GM19467 (cell line): ENCODE results near the gene CHCHD2.
"Not testable (repeated sequence)": the region's sequence is repeated elsewhere in the genome, so short reads cannot be mapped to it uniquely, and the experiment has no call there.

Experiments
- ATAC-seq: cut with Tn5 transposase; IDR thresholded peaks from one replicate; pipeline ENCODE4 v1.9.1; 2021; ENCODE audit warnings: mild to moderate bottlenecking, moderate library complexity; ENCODE audit not compliant: unreplicated experiment

The CHCHD2 gene

DNA sequence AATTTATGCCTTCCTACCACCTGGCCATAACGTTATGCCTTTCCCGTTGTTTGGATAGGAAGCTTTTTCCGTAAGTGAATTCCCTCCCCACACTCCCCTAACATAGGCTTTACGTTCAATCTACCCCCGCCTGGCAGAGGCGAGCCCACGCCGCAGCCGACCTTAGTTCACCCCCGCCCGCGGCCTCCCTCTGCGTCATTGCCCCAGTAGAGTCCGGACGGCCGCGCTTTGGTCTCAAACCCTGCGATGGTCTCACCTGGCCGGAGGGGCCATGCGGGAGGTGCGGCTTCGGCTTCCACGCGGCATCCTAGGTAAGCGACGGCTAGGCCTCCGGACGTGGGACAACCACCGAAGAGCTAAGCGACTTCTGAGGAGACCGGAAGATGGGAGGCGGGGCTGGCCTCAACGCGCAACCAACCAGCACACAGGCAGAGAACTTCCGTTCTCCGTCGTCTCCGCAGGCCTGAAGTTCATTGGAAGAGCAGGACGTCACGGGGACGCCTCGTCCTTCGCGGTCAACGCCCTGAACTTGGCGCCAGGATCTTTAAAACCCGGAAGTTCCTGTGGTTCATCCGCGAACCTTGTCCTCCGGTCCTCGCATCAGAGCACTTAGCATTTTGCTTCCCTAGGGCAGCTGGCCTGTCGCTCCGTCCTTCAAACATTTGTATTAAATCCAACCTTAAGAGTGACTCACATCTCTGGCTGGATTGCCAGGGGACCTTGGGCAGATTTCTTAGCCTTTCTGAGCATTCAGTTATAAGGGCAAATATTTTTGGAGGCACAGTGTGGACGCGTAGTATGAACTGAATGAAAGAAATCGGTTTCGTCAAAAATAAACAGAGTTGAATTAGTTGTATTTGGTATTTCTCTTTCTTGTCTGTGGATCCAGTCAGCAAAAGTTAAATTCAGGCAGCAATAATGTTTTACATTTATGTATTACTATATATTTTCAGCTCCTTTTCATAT, at the start of gene CHCHD2:
Gene CHCHD2 (minus strand): TSS at position 369 of the 966 bp plus-strand sequence. CDS start 63 bp downstream, at position 306.
- ATAC-seq: peak; percentile 100

- not testable (repeated sequence) for ATAC-seq
Measured at GRCh38 chr7:56131062-56131461, 24.8 kb upstream of the CHCHD2 start.

- no peak for ATAC-seq
Measured at GRCh38 chr7:56127241-56127975, 21.1 kb upstream of the CHCHD2 start.

DNA sequence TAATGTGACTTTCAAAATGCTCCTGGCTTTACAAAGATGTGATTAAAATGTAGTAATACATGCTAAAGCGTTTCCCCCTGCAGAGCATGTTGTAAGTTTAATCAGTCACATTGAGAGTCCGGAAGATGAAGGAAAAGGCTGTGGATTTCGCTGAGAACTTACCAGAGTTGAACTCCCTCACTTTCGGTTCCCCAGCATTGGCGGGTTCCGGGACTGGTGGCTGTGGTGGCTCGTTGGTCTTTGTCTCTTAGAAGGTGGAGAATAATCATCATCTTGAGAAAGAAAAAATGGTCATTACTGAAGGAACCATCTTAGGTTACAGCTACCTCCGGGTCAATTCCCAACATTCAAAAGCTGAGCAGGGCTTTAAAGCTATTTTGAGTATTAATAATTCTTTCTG, 19.6 kb upstream of the CHCHD2 start:
- no peak for ATAC-seq

DNA sequence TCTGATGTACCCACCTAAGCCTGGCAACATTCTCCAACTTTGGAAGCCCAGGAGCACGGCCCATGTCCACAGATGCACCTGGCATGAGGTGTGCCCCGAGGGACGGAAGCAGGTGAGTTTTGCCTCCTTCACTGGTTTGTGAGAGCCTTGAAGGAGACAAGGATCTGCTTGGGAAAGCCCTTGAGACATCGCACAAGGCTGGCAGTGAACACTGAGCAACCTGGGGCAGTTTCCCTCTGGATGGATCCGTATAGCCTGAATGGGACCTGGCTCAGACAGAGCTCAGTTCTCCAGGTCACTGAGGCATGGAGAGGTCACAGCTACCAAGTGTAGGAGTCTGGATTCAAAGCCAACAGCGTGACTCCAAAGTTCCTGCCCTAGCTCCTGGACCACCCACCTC, 18.7 kb upstream of the CHCHD2 start:
- ATAC-seq: no peak

DNA sequence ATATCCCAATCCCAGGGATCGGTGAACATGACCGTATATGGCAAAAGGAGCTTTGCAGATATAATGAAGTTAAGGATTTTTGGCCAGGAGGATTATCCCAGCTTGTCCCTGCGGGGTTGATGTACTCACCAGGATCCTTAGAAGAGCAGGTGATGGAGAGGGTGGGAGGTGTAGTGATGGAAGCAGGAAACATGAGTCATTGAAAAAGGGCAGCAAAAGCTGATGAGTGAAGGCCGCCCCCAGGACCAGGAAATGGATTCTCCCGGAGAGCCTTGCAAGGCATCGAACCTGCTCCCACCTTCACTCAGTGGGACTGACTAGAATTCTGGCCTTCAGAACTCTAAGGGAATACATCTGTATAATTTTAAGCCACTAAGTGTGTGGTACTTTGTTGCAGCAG, 15.2 kb upstream of the CHCHD2 start:
- no peak for ATAC-seq

DNA sequence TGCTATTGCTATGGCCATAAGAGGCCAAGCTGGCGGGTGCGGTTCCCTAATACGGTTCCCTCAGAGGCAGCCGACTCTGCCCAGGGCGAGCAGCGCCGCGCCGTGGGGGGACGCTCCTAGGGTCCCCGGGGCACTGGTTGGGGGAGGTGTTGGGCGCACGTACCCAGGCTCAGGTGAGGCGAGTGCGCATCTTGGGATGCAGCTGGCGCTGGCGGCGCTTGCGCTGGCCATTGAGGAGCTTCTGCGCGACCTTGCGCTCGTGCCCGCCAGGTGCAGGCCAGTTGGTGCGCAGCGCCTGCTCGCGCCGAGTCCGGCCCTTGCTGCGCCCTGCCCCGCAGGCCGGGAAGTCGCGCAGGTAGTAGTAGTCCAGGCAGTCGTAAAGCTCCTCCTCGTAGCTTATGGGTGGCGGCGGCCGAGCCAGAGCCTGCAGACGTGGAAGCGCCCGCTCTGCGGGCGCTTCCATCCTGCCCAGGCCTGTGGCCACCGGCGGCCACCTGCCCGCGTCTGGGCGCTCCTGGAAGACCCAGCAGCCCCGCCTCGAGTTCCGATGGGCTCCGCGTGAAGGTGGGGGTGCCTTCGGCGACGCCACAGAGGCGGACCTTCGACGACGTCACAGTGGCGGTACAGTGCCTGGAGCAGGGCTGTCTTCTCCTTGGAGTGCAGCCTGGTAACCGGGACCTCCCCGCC, 9.7 kb upstream of the CHCHD2 start, which contains the start of gene NUPR2:
Gene NUPR2 (minus strand): TSS at position 566 of the 687 bp plus-strand sequence. CDS start 103 bp downstream, at position 463.
- no peak for ATAC-seq

DNA sequence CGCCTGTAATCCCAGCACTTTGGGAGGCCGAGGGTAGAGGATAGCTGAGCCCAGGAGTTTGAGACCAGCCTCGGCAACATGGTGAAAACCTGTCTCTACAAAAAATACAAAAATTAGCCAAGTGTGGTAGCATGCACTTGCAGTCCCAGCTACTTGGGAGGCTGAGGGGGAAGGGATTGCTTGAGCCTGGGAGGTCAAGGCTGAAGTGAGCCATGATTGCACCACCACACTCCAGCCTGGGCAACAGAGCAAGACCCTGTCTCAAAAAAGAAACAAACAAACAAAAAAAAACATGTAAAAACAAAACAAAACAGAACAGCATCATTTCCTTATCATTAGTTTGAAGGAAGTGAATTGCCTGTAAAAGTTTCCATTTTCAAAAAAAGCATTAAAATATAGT, 6.0 kb upstream of the CHCHD2 start:
- not testable (repeated sequence) for ATAC-seq

DNA sequence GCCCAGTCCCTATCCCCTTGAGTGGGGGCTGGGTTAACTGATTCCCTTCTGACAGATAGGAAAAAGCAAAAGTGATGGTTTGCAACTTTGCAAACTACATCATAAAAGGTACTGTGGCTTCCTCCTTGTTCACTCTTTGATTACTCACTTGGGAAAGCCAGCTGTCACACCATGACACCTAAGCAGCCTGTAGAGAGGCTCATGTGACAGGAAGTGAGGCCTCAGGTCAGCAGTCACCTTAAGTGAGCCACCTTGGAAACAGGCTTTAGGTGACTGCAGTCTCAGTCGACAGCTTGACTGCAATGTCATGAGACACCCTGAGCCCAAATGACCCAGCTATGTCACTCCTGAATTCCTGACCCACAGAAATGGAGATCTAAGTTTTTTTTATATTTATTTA, 4.3 kb upstream of the CHCHD2 start:
- no peak for ATAC-seq

DNA sequence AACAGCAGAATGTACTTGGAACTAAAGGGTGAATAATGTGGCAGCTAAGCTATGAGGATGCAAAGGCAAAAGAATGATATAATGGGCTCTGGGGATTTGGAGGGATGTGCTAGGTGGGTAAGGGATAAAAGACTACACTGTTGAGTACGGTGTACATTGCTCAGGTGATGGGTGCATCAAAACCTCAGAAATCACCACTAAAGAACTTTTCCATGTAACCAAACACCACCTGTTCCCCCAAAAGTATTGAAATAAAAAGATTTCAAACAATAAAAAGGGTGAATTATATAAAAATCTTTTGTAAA, 1.6 kb upstream of the CHCHD2 start:
- ATAC-seq: no peak

DNA sequence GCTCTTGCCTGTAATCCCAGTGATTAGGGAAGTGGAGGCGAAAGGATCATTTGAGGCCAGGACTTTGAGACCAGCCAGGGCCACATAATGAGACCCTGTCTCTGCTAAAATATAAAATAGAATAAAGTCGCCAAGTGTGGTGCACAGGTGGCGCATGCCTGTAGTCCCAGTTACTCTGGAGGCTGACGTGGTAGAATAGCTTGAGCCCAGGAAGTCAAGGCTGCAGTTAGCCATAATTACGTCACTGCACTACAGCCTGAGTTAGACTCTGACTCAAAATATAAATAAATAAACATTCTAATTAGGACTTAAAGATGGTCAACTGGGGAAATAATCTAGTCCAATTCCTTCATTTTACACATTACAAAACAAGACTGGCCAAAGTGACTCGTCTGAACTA, 768 bp downstream of the CHCHD2 start:
- ATAC-seq: no peak

- not testable (repeated sequence) for ATAC-seq
Measured at GRCh38 chr7:56104138-56104537, 2.1 kb downstream of the CHCHD2 start.

GRCh38 chr7:56099653-56100052, 6.6 kb downstream of the CHCHD2 start:
- no peak for ATAC-seq

- not testable (repeated sequence) for ATAC-seq
Measured at GRCh38 chr7:56098187-56099008, 7.9 kb downstream of the CHCHD2 start.

DNA sequence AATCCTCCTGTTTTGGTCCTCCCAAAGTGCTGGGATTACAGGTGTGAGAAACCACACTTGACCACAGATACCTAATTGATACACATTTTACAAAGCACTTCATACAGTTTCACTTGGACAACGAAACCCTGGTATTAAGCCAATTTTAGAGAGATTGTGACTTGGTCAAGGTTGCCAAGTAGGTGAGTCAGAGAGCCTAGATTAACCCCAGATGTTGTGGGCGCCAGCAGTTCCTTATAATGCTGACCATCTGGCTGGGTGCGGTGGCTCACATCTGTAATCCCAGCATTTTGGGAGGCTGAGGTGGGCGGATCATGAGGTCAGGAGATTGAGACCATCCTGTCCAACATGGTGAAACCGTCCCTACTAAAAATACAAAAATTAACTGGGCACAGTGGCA, 8.6 kb downstream of the CHCHD2 start:
- ATAC-seq: no peak

DNA sequence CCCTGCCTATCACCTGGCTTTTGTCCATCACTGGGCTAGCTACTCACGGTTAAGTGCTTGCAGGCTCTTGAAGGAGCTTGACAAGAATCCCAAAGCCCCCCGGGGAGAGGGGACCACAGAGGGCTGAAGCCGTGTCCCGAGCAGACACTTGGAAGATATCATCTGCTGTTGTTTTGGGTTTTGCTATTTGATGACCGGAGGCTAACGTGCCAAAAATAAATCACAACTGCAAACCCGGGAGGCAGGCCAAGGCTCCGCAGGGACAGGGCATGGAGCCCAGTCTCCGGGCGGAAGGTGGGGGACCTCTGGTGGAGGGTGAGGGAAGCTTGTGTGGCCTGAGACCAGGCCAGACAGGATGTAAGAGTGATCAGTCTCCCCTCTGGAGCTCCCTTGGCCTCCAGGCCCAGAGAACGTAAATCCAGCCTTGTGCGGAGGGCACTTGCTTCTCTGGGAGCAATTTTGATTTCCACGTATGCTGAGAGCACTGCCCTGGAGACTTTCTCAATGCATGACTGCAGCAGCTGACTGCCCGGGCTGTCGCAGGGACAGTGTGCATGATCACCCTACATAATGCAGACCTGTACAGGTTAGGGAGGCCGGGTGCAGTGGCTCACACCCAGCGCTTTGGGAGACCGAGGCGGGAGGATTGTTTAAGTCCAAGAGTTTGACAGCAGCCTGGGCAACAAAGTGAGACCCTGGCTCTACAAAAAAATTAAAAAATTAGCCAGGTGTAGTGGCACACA, 13.3 kb downstream of the CHCHD2 start, which contains the start of gene PHKG1:
Gene PHKG1 (minus strand): TSS at position 164 of the 743 bp plus-strand sequence. CDS start 4,011 bp downstream, outside the sequence.
- no peak for ATAC-seq

DNA sequence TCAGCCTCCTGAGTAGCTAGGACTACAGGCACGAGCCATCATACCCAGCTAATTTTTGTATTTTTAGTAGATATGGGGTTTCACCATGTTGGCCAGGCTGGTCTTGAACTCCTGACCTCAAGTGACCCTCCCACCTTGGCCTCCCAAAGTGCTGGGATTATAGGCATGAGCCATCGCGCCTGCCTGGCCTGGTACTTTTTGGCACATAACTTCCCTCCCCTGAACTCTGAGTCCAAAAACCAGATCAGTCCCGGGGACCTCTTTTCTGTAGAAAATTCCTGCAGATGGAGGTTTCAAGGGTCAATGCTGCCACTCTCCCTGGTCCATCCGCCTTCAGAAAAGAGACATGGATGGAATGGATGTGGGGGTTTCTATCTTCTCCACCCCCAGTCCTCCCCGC, 13.9 kb downstream of the CHCHD2 start:
- ATAC-seq: not testable (repeated sequence)

DNA sequence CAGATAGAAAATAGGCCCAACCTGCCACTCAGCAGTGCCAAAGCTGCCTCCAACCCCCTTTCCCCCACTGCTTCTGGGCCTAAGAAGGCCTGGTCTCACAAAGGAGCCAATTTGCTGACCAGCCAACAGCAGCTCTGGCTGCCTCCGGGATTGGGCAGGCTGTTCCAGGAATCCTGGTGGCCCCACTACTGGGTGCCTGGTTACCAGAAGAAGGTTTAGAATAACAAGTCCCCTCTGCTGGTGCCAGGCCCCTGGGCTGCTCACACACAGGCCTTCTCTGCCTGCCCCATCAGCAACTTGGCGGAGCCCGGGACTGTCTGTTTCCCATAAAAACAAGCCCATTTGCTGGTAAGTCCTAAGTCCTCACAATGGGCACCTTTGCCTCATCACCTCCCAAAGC, 14.7 kb downstream of the CHCHD2 start:
- no peak for ATAC-seq

DNA sequence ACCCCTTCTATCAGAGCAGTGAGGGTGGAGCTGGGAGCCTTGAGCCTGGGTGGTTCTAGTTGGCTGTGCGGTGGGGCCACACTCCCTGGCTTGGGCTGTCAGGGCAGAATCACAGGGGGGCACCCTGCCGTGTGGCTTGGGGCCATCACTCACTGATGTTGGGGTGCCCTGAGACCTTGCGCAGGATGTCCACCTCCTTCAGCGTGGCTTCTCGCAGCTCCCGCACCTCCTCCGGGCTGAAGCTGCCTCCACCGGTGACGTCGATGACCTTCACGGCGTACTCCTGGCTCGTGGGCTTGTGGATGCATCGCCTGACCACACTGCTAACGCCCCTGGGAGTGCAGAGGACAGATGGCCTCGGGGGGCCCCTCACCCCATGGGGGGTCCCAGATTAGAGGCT, 18.8 kb downstream of the CHCHD2 start:
- no peak for ATAC-seq

DNA sequence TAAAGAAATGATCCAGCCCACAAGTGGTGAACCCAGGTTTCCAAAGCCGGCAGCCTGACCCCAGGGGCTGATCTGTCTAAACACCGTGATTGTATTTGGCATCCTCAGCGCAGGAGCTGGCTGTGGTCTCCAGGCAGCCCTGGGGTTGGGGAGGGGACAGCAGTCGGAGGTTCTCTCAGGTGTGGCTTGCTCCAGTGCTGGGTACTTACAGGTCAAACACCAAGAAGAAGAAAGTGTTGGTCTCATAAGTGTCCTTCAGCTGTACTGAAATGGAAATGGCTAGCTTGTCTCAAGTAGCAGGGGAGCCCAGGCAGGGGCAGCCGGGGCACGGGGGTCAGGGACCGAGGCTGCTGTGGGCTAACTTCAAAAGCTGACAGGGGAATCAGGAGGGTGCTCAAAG, 19.5 kb downstream of the CHCHD2 start:
- ATAC-seq: no peak
